ENCODE data around the gene MARCO. TPM values are rescaled to one million over a fixed set of nuclear protein-coding genes. Genes with fewer than 3 reads are reported as not detected.

Gene MARCO
- total and polyA plus RNA-seq, 2 donors (not counting 3 experiments of a cell fraction or from before 2014, with no cell fraction given) = not detected

DNA sequence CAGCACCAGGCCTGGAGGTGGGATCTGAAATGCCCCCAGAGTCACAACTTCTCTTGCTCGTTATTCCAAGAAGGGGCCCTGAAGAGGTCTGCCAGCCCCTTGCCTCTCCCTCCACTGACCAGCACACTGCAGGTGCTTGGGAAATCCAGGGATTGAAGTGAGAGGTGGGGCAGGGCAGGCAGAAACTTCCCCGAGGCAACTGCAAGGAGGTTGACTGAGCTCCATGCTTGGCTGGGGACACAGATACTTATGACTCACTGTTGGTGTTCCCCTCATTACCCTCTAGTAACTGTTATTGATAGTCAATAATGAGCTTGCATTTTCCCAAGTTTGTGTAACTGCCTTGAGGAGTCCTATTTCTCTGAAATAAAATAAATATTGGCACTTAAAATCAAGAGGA is 47.5 kb downstream of the MARCO start:
- no peaks in the 10 kb centered on the region for H3K36me3 ChIP-seq (ENCODE audit: control insufficient read depth in 2 of 2, extremely low read depth in 1 of 2, insufficient read depth in 2 of 2, low read length in 2 of 2)
- H3K9me3 ChIP-seq (replicated peaks; ENCODE audit: control insufficient read depth, insufficient read depth, low read length) = no peaks in the 10 kb centered on the region
- intact Hi-C loops (cut with micrococcal nuclease) = no loop called here
- H3K9me1 ChIP-seq (replicated peaks; ENCODE audit: control insufficient read depth, extremely low read depth, insufficient read depth, low read length) = no peaks in the 10 kb centered on the region
- TF ChIP-seq, protein P1, sequence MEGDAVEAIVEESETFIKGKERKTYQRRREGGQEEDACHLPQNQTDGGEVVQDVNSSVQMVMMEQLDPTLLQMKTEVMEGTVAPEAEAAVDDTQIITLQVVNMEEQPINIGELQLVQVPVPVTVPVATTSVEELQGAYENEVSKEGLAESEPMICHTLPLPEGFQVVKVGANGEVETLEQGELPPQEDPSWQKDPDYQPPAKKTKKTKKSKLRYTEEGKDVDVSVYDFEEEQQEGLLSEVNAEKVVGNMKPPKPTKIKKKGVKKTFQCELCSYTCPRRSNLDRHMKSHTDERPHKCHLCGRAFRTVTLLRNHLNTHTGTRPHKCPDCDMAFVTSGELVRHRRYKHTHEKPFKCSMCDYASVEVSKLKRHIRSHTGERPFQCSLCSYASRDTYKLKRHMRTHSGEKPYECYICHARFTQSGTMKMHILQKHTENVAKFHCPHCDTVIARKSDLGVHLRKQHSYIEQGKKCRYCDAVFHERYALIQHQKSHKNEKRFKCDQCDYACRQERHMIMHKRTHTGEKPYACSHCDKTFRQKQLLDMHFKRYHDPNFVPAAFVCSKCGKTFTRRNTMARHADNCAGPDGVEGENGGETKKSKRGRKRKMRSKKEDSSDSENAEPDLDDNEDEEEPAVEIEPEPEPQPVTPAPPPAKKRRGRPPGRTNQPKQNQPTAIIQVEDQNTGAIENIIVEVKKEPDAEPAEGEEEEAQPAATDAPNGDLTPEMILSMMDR (IDR thresholded peaks at IDR 0.05; ENCODE audit: extremely low read depth in 1 of 2, insufficient read depth in 1 of 2, low read depth in 1 of 2, low read length in 2 of 2) = no peak
- TF ChIP-seq FOS (IDR thresholded peaks at IDR 0.05; ENCODE audit: borderline replicate concordance, insufficient read depth, low read length) = no peak
- TF ChIP-seq, protein P2, sequence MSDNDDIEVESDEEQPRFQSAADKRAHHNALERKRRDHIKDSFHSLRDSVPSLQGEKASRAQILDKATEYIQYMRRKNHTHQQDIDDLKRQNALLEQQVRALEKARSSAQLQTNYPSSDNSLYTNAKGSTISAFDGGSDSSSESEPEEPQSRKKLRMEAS (IDR thresholded peaks at IDR 0.05; ENCODE audit: insufficient read depth, insufficient read length) = no peak
- no peak for TF ChIP-seq POLR2AphosphoS5 (IDR thresholded peaks at IDR 0.05; ENCODE audit: insufficient read depth, low read depth, low read length)
- no peak for TF ChIP-seq MYC (IDR thresholded peaks at IDR 0.05; ENCODE audit: low read depth, low read length)
- TF ChIP-seq POLR2A (IDR thresholded peaks at IDR 0.05; ENCODE audit: low read depth, low read length) = no peak
- TF ChIP-seq GATA2 (IDR thresholded peaks at IDR 0.05; ENCODE audit: insufficient read depth, insufficient read length, low read depth, low read length) = no peak
- TF ChIP-seq JUN (IDR thresholded peaks at IDR 0.05; ENCODE audit: borderline replicate concordance, insufficient read depth, insufficient read length, low read depth) = no peak
- TF ChIP-seq EZH2 (IDR thresholded peaks at IDR 0.05; ENCODE audit: borderline replicate concordance, low read depth, low read length, severe bottlenecking) = no peak
- no peak overlapping the region for H3K9ac ChIP-seq (replicated peaks; ENCODE audit: extremely low read depth, insufficient read depth, low read length)
- no peak overlapping the region for H3K4me3 ChIP-seq (replicated peaks in 1 of 3; ENCODE audit: insufficient read depth in 1 of 3, low read depth in 1 of 3, low read length in 3 of 3)
- FAIRE-seq (no peak), DNase-seq (ENCODE audit: low read depth, low spot score) (no peak)
- CTCF ChIA-PET = no interaction called here
- no peak overlapping the region for H3K27ac ChIP-seq (ENCODE audit: insufficient read depth, low read depth, low read length)
- H3K79me2 ChIP-seq (ENCODE audit: control insufficient read depth, insufficient read depth, low read length) = no peaks in the 10 kb centered on the region
- H2AFZ ChIP-seq (ENCODE audit: low read depth, low read length) = no peak overlapping the region
- H3K4me2 ChIP-seq (ENCODE audit: insufficient read depth, low read length) = no peak overlapping the region
- POLR2A ChIA-PET = no interaction called here
- H3K4me1 ChIP-seq (ENCODE audit: control insufficient read depth, extremely low read depth, insufficient read depth, low read length) = no peaks in the 10 kb centered on the region
- no peaks in the 10 kb centered on the region for H4K20me1 ChIP-seq (replicated peaks; ENCODE audit: control insufficient read depth, extremely low read depth, insufficient read depth, low read length)
- no peaks in the 10 kb centered on the region for H3K27me3 ChIP-seq (ENCODE audit: control insufficient read depth in 2 of 2, insufficient read depth in 2 of 2, low read length in 2 of 2)
- BruUV-seq (replicated peaks) = no TSS peak
- dilution Hi-C loops (cut with MboI; ENCODE audit: extremely low pct_ligation_motif_present, low sequenced_read_pairs) = no loop called here
